Measurements from ENCODE around the gene GRB10.
"Not testable (repeated sequence)": the region's sequence is repeated elsewhere in the genome, so short reads cannot be mapped to it uniquely, and the experiment has no call there.

Gene GRB10

GRCh38 chr7:50564640-50565558, 217.8 kb downstream of the GRB10 start, which contains the start of gene DDC:
Gene DDC (minus strand): TSS chr7:50565405. CDS start chr7:50544085, 21,320 bp downstream.
- no peak for DNase-seq

DNA sequence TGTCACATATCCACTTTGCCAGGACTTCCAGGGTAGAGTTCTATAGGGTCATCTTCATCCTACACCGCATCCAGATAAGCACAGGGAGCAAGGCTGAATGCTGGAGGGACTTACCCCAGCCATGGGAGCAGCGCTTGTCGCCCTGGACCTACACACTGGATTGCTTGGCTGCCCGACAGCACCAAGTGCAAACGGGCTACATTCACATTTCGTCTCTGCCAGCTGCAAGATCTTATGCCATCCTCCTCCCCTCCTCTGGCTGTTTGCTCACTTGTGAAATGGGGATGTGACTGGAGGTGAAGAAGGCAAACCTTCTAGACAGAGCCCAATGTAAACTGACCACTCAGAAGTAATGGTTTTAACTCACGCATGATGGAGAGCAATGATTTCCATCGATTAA, 218.5 kb downstream of the GRB10 start:
- DNase-seq = no peak

- no peak for DNase-seq
Measured at GRCh38 chr7:50562136-50562535, 220.6 kb downstream of the GRB10 start.

GRCh38 chr7:50560865-50561351, 221.8 kb downstream of the GRB10 start:
- no peak for DNase-seq

- no peak for DNase-seq
Measured at GRCh38 chr7:50559881-50560280, 222.8 kb downstream of the GRB10 start.

DNA sequence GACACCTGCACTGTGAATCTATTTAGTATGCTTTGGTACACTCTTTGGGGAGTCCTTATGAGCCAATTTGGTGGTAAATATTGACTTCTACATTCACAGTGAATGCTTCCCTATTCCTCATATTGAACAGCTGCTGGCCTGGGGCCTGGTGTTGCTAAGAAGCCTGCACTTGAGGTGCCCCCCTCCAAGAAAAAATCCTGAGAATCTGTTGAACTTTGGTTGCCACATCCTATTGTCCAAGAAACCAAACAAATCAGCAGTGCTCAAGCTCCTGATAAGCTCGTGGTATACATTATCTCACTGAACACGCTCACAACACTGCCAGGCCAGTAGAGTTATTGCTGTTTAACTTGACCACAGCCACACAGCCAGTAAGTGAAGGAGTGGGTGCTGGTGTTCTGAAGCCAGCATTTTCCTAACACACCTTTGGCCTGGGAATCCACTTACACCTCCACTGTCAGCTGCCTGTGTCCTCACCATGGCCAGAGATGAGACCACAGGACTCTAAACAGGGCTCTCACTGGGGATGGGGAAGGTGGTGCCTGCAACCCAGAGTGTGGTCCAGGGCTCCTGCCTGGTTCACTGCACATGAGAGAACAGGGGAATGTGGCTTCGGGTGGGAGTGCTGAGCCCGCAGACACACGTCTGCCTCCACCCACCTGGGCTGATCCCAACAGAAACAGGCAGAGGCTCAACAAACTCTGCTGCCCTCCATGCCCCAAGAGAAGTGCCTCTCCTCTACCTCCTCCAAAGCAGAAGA, 224.2 kb downstream of the GRB10 start:
- no peak for DNase-seq

- no peak for DNase-seq
Measured at GRCh38 chr7:50557099-50557498, 225.6 kb downstream of the GRB10 start.

- DNase-seq = no peak
Measured at GRCh38 chr7:50556247-50556991, 226.3 kb downstream of the GRB10 start.

GRCh38 chr7:50555594-50556140, 227.0 kb downstream of the GRB10 start:
- DNase-seq = no peak

GRCh38 chr7:50554431-50555322, 228.0 kb downstream of the GRB10 start:
- DNase-seq = no peak

GRCh38 chr7:50553973-50554372, 228.7 kb downstream of the GRB10 start:
- no peak for DNase-seq

DNA sequence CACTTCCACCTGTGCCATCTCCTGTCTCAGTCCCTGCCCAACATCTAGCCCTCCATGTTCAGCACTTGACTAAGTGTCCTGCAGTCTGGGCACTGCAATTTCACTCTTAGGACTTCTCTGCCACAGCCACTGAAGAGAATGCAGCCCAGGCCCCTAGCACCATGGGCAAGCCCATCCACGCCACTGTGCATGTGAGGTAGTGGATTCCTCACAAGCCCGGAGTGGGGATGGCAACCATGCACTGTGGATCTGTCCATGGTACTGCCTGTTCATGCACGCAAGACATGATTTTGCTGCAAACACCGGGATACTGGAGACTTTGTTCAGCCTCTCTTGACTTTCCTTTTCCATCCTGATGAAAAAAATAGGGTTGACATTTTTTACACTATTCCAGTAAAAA, 229.8 kb downstream of the GRB10 start:
- no peak for DNase-seq

DNA sequence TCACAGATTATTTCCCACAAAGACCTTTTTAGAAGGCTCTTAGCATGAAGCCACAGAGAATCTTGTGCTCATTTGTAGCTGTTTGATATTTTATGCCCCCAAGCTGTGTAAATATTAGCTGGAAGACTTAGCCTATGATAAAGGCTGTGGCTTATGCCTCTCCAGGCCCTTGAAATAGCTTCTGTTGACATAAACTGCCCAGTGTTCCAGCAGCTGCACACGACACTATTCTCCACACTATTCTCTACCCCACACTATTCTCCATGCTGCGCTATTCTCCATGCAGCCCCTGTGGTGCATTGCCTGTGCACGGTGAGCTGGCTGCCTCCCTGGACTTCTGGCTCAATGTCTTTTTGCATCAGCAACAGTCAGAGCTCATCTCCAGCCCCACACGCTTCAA, 230.6 kb downstream of the GRB10 start:
- DNase-seq = no peak

DNA sequence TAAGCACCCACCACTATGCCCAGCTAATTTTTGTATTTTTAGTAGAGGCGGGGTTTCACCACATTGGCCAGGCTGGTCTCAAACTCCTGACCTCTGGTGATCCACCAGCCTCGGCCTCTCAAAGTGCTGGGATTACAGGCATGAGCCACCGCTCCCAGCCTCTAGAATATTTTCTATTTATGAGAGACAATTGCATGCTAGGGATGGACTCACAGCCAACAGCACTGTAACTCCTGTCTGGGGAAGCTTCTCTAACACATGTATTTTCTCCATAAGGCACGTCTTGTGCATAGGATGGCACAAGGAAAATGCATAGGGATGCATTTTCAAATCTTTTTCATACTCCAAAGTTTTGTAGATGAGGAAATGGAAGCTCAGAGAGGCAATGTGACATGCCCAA, 237.1 kb downstream of the GRB10 start:
- not testable (repeated sequence) for DNase-seq

GRCh38 chr7:50544992-50545391, 237.7 kb downstream of the GRB10 start:
- no peak for DNase-seq

GRCh38 chr7:50543776-50544442, 238.8 kb downstream of the GRB10 start:
- DNase-seq = no peak

GRCh38 chr7:50542132-50542531, 240.6 kb downstream of the GRB10 start:
- no peak for DNase-seq

GRCh38 chr7:50540785-50541579, 241.7 kb downstream of the GRB10 start:
- DNase-seq = no peak

All from inflammatory macrophage treated with lipopolysaccharide for 4 hours (primary cell).